Stimulated activated CD8-positive, alpha-beta memory T cell treated with anti-CD3 and anti-CD28 coated beads, Interleukin-4, amount 100 ng/mL, for 1 hour (primary cell): Measurements from ENCODE around the gene KCNQ2.

Experiments
- DNase-seq, 2 donors: peaks; one replicate each; pipeline ENCODE4 v3.0.0-alpha.2; 2020; ENCODE audit warnings: low read depth in 2 of 2, low spot score in 1 of 2

The KCNQ2 gene

DNA sequence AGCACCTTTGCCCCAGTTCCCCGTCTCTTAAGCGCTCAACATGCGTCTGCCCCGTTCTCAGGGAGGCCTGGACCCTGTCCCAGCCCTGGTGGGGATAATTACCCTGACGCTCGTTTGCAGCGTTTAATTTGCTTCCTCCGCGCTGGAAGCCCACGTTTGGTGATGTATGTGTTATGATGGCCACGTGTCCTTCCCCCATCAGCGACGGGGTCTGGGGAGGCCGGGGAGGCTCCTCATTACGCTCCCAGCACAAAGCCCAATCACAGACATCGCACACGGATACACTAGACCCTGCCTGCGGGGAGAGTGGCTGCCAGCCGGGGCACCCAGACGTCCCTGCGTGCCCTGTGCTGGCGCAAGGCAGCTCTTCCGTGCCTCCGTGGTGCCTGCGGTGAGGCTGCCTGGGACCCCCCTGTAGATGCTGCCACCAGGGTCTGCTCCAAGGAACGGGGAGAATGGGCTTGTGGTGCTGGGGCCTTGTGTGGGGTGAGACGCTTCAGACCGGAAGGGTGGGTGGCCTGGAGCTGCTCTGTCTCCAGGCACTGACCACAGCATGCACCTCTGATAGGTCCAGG, 101.1 kb downstream of the KCNQ2 start:
- no peak for DNase-seq

DNA sequence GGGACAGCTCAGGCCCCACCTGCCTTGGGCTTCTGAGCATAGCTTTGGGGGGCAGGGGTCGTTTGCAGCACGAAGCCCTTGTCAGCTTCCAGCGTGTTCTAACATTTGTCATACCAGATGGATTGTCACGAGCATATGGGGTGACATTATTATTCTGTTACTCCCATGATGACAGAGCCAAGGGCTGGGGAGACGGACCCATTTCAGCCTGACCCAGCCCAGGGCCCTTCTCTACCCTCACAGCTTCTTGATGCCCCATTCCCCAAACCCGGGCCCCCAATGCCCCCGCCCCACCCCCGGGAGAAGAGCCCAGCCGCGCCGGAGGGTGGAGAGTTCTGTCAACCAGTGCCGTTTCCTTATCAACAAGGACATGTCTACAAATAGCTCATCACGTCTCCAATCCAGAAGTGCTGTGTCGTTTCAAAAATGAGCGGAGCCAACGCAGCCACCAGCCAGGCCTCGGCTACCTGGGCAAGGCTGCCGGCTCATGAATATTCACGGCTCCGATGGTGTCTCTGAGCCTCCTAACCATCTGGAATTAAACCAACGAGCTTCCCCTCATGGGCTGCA, 101.8 kb downstream of the KCNQ2 start:
- DNase-seq: no peak

DNA sequence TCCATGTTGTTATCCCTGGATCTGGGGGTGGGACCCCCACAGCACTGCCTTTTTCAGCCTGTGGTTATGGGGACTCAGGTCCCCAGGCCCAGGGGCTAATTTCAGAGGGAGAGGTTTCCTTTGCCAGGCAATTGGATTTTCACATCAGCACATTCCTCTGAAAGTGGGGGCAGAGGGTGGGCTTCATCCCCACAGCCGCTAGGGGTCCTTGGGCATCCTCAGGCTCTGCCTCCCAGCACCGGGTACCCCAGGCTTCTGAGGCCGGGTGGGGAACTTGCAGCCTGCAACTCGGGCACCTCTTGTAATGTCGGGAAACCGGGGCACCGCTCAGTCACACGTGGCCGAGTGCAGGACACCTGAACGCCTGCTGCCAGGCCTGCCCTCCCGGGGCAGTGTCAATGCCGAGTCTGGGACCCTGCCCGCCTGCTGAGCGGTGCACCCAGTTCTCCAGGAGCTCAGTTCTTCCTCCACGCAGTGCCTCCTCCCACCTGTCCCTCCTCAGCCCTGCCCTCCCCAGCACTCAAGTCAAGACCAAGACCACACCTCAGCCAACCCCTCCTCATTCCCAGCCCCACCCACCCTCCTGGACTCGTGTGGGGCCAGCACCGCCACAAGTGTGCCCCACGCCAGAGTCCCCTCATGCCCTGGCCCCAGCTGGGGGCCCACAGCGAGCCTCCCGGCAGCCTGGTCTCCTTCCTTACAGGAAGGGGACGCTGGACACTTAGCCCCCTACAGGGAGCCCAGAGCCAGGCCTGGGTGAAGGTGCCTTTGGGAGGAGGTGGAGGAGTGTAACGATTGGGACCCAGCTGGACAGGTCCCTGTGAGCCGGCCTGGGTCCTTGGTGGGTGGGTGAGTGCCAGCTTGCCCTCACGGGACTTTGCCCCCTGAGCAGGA, 102.5 kb downstream of the KCNQ2 start:
- DNase-seq: no peak

DNA sequence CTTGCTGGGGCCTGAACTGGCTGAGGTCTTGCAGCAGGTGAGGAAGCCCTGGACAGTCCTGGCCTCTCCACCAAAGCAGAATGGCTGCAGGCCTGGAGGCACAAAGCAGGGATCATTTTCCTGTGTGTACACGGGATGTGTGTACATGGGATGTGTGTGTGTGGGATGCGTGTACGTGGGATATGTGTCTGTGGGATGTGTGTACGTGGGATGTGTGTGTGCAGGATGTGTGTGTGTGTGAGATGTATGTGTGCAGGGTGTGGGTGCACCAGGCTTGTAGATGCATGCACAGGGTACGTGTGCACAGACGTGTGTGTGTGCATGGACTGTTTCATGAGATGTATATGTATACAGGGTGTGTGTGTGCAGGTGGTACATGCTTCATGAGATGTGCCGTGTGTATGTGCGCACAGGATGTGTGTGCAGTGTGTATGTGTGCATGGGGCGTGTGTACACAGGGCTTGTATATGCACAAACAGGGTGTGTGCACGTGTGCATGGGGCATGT, 103.4 kb downstream of the KCNQ2 start:
- DNase-seq: no peak

DNA sequence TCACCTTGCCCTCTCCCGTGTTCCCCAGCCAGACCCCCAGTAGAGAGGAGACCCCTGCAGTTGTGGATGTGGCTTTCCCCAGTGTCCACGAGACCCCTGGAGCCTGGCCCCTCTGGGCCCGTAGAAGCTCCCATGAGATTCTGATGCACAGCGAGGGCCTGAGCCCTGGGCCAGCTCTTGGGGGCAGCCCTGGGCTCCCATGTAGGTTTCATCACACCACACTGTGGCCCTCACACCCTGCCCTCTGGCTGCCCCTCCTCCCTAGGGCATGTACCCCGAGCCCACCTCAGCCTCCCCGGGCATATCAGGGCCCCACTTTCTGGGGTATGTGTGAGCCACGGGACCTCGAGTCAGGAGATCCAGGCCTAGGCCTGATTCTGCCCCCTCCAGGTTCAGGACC, 104.3 kb downstream of the KCNQ2 start:
- no peak for DNase-seq

- DNase-seq: no peak
Observed at GRCh38 chr20:63367446-63368055, 104.9 kb downstream of the KCNQ2 start.

GRCh38 chr20:63366390-63367365, 105.8 kb downstream of the KCNQ2 start:
- DNase-seq: no peak

DNA sequence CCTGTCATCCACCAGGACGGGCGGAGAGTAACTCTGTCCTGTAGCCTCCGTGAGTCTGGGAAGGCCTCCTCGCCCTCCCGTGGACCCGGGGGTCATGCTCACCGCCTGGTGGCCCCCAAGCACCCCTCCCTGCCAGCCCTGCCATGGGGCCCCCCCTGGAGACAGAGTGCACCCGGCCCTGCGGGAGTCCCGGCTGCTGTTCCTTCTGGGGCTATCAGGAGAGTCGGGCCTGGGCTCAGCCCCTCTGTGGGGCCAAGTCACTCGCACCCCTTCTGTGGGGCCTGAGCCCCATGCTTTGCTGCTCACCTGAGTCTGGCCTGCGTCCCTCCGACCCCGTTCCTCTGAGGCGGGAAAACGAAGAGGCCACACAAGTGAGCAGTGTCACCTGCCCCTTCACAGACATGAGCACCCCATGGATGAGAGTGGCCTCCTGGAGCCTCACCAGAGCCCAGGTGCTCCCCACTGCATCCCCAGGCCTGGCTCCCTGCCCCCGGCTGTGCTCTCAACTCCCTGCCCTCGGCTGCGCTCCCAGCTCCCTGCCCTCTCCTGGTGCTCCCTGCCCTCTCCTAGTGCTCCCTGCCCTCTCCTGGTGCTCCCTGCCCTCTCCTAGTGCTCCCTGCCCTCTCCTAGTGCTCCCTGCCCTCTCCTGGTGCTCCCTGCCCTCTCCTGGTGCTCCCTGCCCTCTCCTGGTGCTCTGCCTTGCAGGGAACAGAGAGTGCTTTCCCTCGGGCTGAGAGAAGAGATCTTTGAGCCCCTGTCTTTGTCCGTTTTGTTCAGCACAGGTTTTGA, 106.7 kb downstream of the KCNQ2 start:
- DNase-seq: no peak

- DNase-seq: no peak
Observed at GRCh38 chr20:63364801-63365585, 107.5 kb downstream of the KCNQ2 start.

DNA sequence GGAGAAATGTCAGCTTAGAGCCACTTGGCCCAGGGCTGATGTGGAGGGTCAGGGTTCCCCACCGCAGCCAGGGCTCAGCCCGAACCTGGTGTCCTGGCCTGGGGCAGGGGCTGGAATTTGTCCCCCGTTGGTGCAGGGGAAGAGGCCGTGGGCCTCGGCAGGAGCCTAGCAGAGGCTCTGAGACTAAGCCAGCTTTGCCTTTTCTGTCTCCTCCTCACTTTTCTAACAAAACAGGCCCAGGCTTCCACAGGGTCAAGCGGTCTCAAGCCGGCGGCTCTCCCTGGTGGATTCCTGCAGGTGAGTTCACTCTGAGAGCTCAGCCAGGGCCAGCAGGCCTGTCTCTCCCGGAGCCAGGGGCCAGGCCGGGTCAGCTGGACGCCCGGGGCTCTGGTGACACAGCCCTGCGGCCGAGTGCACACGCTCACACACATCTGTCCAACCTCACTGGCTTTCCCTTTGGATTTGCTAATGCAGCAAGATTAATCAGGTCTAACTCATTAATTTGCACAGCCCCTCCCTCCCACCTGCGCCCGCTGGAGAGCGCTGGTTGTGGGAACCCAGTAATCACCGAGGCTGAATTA, 108.4 kb downstream of the KCNQ2 start:
- DNase-seq: no peak

- DNase-seq: no peak
Observed at GRCh38 chr20:63363013-63363957, 109.2 kb downstream of the KCNQ2 start.

DNA sequence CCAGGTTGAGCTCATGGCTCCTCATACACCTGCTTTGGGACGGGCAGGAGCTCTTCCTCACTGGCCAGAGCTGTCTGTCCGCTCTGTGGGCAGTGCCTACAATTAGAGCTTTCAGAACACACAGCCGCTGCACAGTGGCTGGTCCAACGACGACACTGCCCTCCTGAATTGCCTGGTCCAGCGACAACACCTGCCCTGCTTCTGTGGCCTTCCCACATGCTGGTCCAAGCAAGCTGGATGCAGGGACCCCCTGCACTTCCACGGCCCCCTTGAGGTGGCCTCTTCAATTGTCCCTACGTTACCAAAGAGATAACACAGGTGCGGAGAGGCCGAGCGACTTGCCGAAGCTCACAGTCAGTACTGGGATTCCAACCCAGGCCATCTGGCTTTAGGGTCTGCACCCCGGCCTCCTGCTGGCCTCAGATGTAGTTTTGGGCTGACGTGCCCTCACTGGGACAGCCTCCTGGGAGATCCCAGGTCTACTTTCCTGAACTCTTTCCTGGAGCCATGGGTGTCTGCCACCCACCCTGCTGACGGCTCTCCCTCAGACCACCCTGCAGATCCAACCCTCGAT, 109.9 kb downstream of the KCNQ2 start:
- DNase-seq: no peak

- DNase-seq: no peak
Observed at GRCh38 chr20:63361519-63362435, 110.7 kb downstream of the KCNQ2 start.

- no peak for DNase-seq
Observed at GRCh38 chr20:63360850-63361518, 111.5 kb downstream of the KCNQ2 start, which contains the start of gene CHRNA4. Gene CHRNA4, minus strand, starts transcription at chr20:63361349. Its CDS starts 184 bp downstream, at chr20:63361165.
